ENCODE measurements around the gene SFXN5. TPM values are rescaled to one million over a fixed set of nuclear protein-coding genes. Genes with fewer than 3 reads are reported as not detected.

Gene SFXN5
- total and polyA plus RNA-seq, 2 of the 8 experiments (the other 6 are each of a cell fraction or from before 2014, with no cell fraction given) = 29.3 to 33.1 TPM

DNA sequence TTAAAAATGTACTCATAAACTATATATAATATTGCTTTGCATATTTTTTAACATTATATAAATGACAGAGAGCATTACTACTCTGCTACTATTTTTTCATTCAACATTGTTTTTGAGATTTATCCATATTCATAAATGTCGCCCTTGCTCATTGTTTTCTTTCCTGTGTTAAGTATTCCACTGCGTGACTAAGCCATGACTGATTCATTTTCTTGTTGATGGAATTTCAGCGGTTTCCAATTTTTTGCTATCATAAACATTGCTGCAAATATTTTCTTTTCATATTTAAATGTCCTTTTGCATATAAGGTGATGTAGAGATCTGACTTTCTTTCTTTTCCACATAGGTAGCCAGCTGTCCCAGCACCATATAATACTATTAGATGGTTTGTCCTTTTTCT, 57.6 kb downstream of the SFXN5 start (continued):
- TF ChIP-seq SAP30 (IDR thresholded peaks at IDR 0.05; ENCODE audit: insufficient read depth, insufficient replicate concordance, low read length) (no peak), RBBP5 (IDR thresholded peaks at IDR 0.05; ENCODE audit: borderline replicate concordance, low read depth, low read length) (no peak)
